Neural cell (in vitro differentiated cells): ENCODE measurements around the gene PTGS2.

Experiments used
- CTCF ChIP-seq: fragments of 450-650 bp; IDR thresholded peaks from 2 replicates; pipeline ENCODE4 v1.5.1; 2014; ENCODE audit warnings: antibody characterized with exemption, mild to moderate bottlenecking, moderate library complexity; ENCODE audit not compliant: poor library complexity, severe bottlenecking
- EZH2 ChIP-seq: fragments of 200-600, 300-800 bp; shearing (Covaris generic), sonication (generic); IDR thresholded peaks from 2 replicates; pipeline ENCODE4 v1.6.1; 2014; ENCODE audit warnings: antibody characterized with exemption, low read length, borderline replicate concordance, mild to moderate bottlenecking; ENCODE audit not compliant: insufficient read depth, poor library complexity, severe bottlenecking
- RAD21 ChIP-seq: fragments of 450-650 bp; conservative IDR thresholded peaks from 2 replicates; pipeline ENCODE4 v1.6.1; 2014; ENCODE audit warnings: antibody characterized with exemption, mild to moderate bottlenecking, moderate library complexity
- SMC3 ChIP-seq: fragments of 450-650 bp; conservative IDR thresholded peaks from 2 replicates; pipeline ENCODE4 v1.6.1; 2014; ENCODE audit warnings: antibody characterized with exemption, mild to moderate bottlenecking, moderate library complexity; ENCODE audit not compliant: poor library complexity

GRCh38 chr1:186683652-186684410 lies 3.6 kb upstream of the PTGS2 start:
- TF ChIP-seq CTCF: no peak
- TF ChIP-seq SMC3: no peak
- no peak for TF ChIP-seq EZH2
- TF ChIP-seq RAD21: no peak
